ENCODE measurements around the gene CTAGE8.
"Not testable (repeated sequence)": the region's sequence is repeated elsewhere in the genome, so short reads cannot be mapped to it uniquely, and the experiment has no call there.

DNA sequence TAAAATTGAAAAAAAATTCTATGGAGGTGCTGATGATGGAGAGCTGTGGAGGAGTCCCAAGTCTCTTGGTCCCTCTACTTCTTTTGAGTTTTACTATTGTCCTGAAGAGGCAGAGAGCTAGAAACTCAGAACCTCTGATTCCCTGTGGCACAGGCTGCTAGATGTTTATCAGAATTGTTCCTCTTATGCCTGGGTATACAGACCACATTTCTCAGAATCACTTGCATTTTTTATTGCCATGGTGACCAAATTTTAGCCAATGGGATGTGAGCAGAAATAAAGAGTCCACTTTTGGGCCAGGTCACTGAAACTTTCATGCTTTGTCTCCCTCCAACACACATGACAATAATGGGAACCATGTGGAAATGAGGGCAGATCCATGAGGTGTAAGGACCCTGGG, 45.4 kb downstream of the CTAGE8 start:
- TF ChIP-seq, protein P1, sequence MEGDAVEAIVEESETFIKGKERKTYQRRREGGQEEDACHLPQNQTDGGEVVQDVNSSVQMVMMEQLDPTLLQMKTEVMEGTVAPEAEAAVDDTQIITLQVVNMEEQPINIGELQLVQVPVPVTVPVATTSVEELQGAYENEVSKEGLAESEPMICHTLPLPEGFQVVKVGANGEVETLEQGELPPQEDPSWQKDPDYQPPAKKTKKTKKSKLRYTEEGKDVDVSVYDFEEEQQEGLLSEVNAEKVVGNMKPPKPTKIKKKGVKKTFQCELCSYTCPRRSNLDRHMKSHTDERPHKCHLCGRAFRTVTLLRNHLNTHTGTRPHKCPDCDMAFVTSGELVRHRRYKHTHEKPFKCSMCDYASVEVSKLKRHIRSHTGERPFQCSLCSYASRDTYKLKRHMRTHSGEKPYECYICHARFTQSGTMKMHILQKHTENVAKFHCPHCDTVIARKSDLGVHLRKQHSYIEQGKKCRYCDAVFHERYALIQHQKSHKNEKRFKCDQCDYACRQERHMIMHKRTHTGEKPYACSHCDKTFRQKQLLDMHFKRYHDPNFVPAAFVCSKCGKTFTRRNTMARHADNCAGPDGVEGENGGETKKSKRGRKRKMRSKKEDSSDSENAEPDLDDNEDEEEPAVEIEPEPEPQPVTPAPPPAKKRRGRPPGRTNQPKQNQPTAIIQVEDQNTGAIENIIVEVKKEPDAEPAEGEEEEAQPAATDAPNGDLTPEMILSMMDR (IDR thresholded peaks at IDR 0.05): not testable (repeated sequence)
- TF ChIP-seq EZH2 (IDR thresholded peaks at IDR 0.05): not testable (repeated sequence)

Measured in neural progenitor cell (in vitro differentiated cells).